Effector memory CD4-positive, alpha-beta T cell (primary cell): ENCODE measurements around the gene ZNF292.

Experiments used
- DNase-seq, 3 donors: peaks; one replicate each; pipeline ENCODE4 v3.0.0-alpha.2; 2020
- H3K27ac ChIP-seq: 2 replicates; pipeline ENCODE4 v1.7.0; 2013; ENCODE audit warnings: mild to moderate bottlenecking, low read length, moderate library complexity; ENCODE audit not compliant: insufficient read depth, poor library complexity, severe bottlenecking
- H3K27me3 ChIP-seq: replicated peaks from 2 replicates; pipeline ENCODE4 v1.7.0; 2013; ENCODE audit warnings: mild to moderate bottlenecking, low read length; ENCODE audit not compliant: insufficient read depth, control insufficient read depth, poor library complexity, severe bottlenecking
- H3K36me3 ChIP-seq: 2 replicates; pipeline ENCODE4 v1.7.0; 2013; ENCODE audit warnings: mild to moderate bottlenecking, low read length, moderate library complexity; ENCODE audit not compliant: control insufficient read depth, insufficient read depth
- H3K4me1 ChIP-seq: 2 replicates; pipeline ENCODE4 v1.7.0; 2013; ENCODE audit warnings: low read length, mild to moderate bottlenecking; ENCODE audit not compliant: control insufficient read depth, insufficient read depth, poor library complexity, severe bottlenecking
- H3K4me3 ChIP-seq: 2 replicates; pipeline ENCODE4 v1.7.0; 2013; ENCODE audit warnings: low read length, low read depth, mild to moderate bottlenecking; ENCODE audit not compliant: insufficient read depth, poor library complexity, severe bottlenecking
- H3K9me3 ChIP-seq: 2 replicates; pipeline ENCODE4 v1.7.0; 2013; ENCODE audit warnings: mild to moderate bottlenecking, low read length, moderate library complexity; ENCODE audit not compliant: control insufficient read depth

ZNF292 gene

DNA sequence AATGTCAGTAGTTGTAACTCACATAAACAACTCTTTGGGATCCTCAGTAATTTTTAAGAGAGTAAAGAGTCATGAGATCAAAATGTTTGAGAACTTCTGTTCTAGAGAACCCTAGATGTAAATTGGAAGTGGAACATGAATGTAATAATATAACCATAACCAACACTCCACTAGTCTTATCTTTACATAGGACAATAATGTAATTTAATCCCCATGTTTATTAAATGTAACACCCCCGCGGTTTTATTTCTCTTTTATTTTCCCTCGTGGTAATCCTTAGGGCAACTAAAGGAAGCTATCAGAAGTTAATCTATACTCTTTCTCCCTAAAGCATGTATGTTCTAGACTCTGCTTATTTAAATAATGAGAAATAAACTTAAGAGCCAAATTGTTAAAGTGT is 54.4 kb downstream of the ZNF292 start:
- Histone ChIP-seq H3K27ac (no peak overlapping the region), H3K27me3 (no peaks in the 10 kb centered on the region), H3K9me3 (no peaks in the 10 kb centered on the region), H3K4me1 (no peaks in the 10 kb centered on the region), H3K36me3 (peaks cover 6% of the 10 kb centered on the region), H3K4me3 (no peak overlapping the region)
- no peak for DNase-seq

DNA sequence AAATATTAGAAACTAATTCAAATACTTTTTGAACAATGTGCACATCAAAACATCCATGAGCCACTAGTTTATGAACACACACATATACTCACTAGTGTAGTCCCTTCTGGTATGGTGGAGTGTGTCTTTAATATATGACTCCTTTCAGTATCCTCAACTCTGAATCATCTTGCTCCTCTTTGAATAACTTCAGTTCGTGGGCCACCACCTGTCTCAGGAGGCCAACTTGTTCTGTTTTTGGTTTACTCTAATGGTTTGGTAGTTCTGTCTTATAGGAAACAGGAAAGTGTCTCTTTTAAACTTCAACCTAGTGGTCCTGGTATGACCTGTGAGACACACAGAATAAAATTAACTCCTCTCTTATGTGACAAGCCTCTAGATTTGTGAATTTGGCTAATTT is 55.6 kb downstream of the ZNF292 start:
- Histone ChIP-seq H3K36me3 (peaks cover 3% of the 10 kb centered on the region), H3K9me3 (no peaks in the 10 kb centered on the region), H3K4me3 (no peak overlapping the region), H3K27ac (no peak overlapping the region), H3K27me3 (no peaks in the 10 kb centered on the region), H3K4me1 (no peaks in the 10 kb centered on the region)
- DNase-seq = no peak

DNA sequence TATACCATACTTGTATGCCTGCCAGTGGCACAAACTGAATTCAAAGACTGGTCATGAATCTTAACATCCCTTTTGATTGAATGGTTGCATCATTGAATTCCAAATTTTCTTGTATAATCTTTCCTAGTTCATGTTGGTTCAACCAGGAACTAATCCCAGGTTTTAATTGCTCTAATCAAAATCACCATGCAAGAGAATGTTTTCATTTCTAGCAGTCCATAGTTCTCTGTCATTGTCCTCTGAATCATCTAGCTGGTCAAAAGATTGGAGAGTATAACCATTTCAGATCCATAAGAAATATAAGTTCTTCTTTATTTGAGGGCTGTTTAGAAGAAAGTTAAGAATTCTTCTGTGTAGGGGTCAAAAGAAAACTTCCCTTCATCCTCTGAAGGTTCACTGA is 57.2 kb downstream of the ZNF292 start:
- Histone ChIP-seq H3K36me3 (peaks cover 6% of the 10 kb centered on the region), H3K9me3 (no peaks in the 10 kb centered on the region), H3K27me3 (no peaks in the 10 kb centered on the region), H3K4me3 (no peak overlapping the region), H3K27ac (no peak overlapping the region), H3K4me1 (no peaks in the 10 kb centered on the region)
- DNase-seq = no peak

DNA sequence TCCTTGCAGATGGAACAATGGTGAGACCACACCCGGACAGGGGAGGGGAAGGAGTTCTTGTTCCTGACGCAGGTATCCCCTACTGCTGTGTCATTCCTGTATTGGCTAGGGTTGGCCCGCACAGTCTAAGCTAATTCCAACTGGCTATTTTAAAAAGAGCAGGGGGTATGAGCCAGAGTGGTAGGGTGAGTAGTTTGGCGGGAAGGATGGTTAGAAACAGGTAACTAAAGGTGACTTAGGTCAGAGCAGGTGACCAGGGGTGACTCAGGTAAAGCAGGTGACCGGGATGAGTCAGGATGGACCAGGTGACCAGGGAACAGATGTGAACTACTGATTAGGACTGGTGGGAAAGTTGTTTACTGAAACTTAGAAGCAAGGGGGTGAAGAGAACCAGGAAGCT is 58.0 kb downstream of the ZNF292 start:
- Histone ChIP-seq H3K4me1 (no peaks in the 10 kb centered on the region), H3K4me3 (no peak overlapping the region), H3K36me3 (peaks cover 12% of the 10 kb centered on the region)

DNA sequence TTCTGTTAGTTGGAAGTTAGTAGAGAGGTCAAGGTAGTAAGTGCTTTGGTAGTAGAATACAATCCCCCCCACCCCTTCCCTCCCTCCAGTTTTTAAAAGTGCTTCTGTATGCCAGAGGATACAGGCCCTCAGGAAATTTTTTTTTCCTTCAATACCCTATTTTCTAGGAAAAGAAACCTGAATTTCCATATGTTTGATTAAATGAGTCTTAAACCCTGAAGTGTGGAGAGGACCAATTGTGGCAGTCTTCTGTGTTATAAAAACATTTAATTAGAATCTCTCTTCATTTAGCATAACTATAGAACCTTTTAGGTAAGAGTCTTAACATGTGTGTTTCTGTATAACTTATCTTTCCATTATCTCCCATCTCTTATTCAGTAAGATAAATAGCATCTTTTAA is 59.5 kb downstream of the ZNF292 start:
- no peaks in the 10 kb centered on the region for H3K4me1 ChIP-seq
- no peak overlapping the region for H3K4me3 ChIP-seq
- no peak overlapping the region for H3K27ac ChIP-seq
- no peaks in the 10 kb centered on the region for H3K27me3 ChIP-seq
- no peak for DNase-seq
- no peaks in the 10 kb centered on the region for H3K9me3 ChIP-seq
- peaks cover 23% of the 10 kb centered on the region for H3K36me3 ChIP-seq

More for the DNA sequence above, 58.0 kb downstream of the ZNF292 start:
- DNase-seq = no peak
- no peaks in the 10 kb centered on the region for H3K9me3 ChIP-seq
- H3K27me3 ChIP-seq = no peaks in the 10 kb centered on the region
- H3K27ac ChIP-seq = no peak overlapping the region

DNA sequence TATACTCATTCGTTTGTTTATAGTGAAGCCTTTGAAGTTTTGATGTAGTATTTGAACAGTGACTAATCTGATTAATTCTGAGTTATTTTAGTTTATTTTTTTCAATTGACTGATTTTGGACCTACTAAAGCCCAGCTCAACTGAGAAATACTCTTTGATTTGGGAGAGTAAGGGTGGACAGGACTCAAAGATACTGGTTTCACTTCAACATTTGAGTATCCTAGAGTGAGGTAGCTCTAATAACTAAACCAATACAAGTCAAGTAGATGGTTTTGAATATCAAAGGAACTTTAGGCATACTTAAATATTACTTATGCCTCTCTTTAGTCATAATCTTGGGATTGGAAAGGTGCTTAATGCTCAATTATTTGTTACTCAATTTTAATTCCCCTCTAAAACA is 65.6 kb downstream of the ZNF292 start:
- DNase-seq = no peak
- H3K9me3 ChIP-seq = no peaks in the 10 kb centered on the region
- H3K27ac ChIP-seq = no peak overlapping the region
- peaks cover 52% of the 10 kb centered on the region for H3K36me3 ChIP-seq
- H3K4me1 ChIP-seq = no peaks in the 10 kb centered on the region
- no peaks in the 10 kb centered on the region for H3K27me3 ChIP-seq
- no peak overlapping the region for H3K4me3 ChIP-seq

DNA sequence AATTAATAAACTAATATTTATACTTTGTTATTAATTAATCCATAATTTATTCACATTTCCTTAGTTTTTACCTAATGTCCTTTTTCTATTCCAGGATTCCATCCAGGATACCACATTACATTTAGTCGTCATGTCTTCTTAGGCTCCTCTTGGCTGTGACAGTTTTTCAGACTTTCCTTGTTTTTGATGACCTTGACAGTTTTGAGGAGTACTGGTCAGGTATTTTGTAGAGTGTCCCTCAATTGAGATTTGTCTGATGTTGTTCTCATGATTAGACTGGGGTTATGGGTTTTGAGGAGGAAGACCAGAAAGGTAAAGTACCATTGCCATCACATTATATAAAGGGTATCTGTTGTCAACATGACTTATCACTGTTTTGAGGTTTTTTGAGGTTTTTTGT is 67.3 kb downstream of the ZNF292 start:
- no peaks in the 10 kb centered on the region for H3K27me3 ChIP-seq
- no peak for DNase-seq
- no peaks in the 10 kb centered on the region for H3K4me1 ChIP-seq
- H3K4me3 ChIP-seq = no peak overlapping the region
- no peaks in the 10 kb centered on the region for H3K9me3 ChIP-seq
- peaks cover 48% of the 10 kb centered on the region for H3K36me3 ChIP-seq
- H3K27ac ChIP-seq = no peak overlapping the region

DNA sequence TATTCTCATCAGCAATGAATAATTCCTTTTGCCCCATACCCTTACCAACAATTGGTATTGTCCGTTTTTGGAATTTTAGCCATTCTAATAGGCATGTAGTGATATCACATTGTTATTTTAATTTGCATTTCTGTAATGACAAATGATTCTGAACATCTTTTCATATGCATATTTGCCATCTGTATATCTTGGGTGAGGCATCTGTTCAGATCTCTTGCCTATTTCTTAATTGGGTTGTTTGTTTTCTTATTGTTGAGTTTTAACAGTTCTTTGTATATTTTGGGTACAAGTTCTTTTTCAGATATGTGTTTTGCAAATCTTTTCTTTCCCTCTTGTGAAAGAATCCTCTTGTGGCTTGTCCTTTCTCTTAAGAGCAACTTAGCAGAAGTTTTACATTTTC is 69.6 kb downstream of the ZNF292 start:
- no peak overlapping the region for H3K4me3 ChIP-seq
- no peaks in the 10 kb centered on the region for H3K9me3 ChIP-seq
- H3K4me1 ChIP-seq = no peaks in the 10 kb centered on the region
- no peaks in the 10 kb centered on the region for H3K27me3 ChIP-seq
- H3K27ac ChIP-seq = no peak overlapping the region
- peaks cover 33% of the 10 kb centered on the region for H3K36me3 ChIP-seq
- DNase-seq = no peak

- H3K36me3 ChIP-seq = peaks cover 30% of the 10 kb centered on the region
- H3K27me3 ChIP-seq = no peaks in the 10 kb centered on the region
- no peaks in the 10 kb centered on the region for H3K9me3 ChIP-seq
- H3K4me3 ChIP-seq = no peak overlapping the region
- no peaks in the 10 kb centered on the region for H3K4me1 ChIP-seq
- H3K27ac ChIP-seq = no peak overlapping the region
- no peak for DNase-seq
Observed at GRCh38 chr6:87225511-87225910, 70.1 kb downstream of the ZNF292 start.

DNA sequence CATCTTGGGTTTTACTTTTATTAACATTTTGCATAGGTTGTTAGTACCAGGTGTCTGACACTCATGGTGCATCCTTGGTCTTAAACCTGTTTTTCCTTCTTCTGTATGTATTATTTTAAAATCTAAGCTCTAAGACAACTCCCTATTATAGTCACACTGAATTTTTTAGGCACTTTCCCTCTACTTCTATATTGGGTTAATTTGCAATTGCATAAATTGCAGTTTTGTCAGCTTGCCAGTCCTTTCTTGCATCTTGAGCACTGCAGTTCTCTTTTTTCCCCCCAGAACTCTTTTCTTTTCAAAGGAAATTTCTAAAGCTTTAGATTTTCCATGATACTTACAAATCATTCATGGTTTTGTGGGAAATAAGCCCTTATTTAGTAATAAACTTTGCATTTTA is 70.6 kb downstream of the ZNF292 start:
- Histone ChIP-seq H3K4me1 (no peaks in the 10 kb centered on the region), H3K36me3 (peaks cover 30% of the 10 kb centered on the region), H3K4me3 (no peak overlapping the region), H3K27ac (no peak overlapping the region), H3K27me3 (no peaks in the 10 kb centered on the region), H3K9me3 (no peaks in the 10 kb centered on the region)
- no peak for DNase-seq

DNA sequence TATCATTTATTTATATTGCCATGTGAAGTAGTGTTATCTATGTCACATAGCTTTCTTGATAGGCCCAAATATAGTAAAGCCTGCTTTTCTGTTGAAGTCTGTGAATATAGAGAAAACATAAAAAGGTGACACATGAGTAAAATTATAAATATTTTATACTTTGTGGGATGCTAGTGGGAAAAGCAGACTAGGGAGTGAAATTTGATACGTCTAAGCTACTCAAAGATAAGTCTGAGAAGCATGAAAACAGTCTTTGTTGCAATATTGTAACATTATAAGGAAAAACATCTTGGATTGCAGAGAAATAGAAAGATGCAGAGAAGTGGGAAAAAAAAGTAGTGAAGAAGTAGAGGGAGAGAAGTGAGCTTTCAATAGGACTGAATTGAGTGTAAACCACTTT is 75.4 kb downstream of the ZNF292 start:
- H3K27ac ChIP-seq = no peak overlapping the region
- DNase-seq = no peak
- H3K4me1 ChIP-seq = no peaks in the 10 kb centered on the region
- no peak overlapping the region for H3K4me3 ChIP-seq
- H3K27me3 ChIP-seq = no peaks in the 10 kb centered on the region
- H3K36me3 ChIP-seq = peaks cover 4% of the 10 kb centered on the region
- no peaks in the 10 kb centered on the region for H3K9me3 ChIP-seq
